OCI-LY3 (cell line): ENCODE results near the gene EDDM13.

Source experiments
- H2AFZ ChIP-seq: fragments of 200-600, 300-600 bp; shearing (Covaris generic); 2 replicates; pipeline ENCODE4 v1.6.0; 2014; ENCODE audit warnings: antibody characterized with exemption, low read depth, low read length
- H3K27ac ChIP-seq: fragments of 200-600, 300-600 bp; sonication (generic); 2 replicates; pipeline ENCODE4 v1.5.1; 2014; ENCODE audit warnings: mild to moderate bottlenecking, low read length, moderate library complexity, mixed read lengths
- H3K27me3 ChIP-seq: fragments of 200-600, 300-600 bp; sonication (generic); 2 replicates; pipeline ENCODE4 v1.6.1; 2014; ENCODE audit warnings: low read depth, low read length, mixed read lengths
- H3K36me3 ChIP-seq: fragments of 200-600, 300-600 bp; sonication (generic); replicated peaks from 2 replicates; pipeline ENCODE3; 2014; ENCODE audit warnings: low read depth, low read length, mixed read lengths
- H3K4me1 ChIP-seq: fragments of 300-600, 200-600 bp; sonication (generic); 2 replicates; pipeline ENCODE4 v1.6.1; 2014; ENCODE audit warnings: low read length, mixed read lengths
- H3K4me2 ChIP-seq: fragments of 200-600, 300-600 bp; sonication (generic); 2 replicates; pipeline ENCODE4 v1.6.1; 2014; ENCODE audit warnings: low read length, mixed read lengths
- H3K4me3 ChIP-seq: fragments of 300-600, 200-600 bp; sonication (generic); 2 replicates; pipeline ENCODE4 v1.5.1; 2014; ENCODE audit warnings: antibody characterized with exemption, mild to moderate bottlenecking, low read length, moderate library complexity
- H3K79me2 ChIP-seq: fragments of 300-600, 200-600 bp; shearing (Covaris generic); 2 replicates; pipeline ENCODE4 v1.6.1; 2014; ENCODE audit warnings: mild to moderate bottlenecking, low read length, mixed read lengths
- H3K9ac ChIP-seq: fragments of 300-600, 200-600 bp; shearing (Covaris generic); 2 replicates; pipeline ENCODE4 v1.6.0; 2014; ENCODE audit warnings: mild to moderate bottlenecking, low read length, moderate library complexity
- H3K9me3 ChIP-seq: fragments of 200-600, 300-600 bp; shearing (Covaris generic); 2 replicates; pipeline ENCODE4 v1.6.1; 2014; ENCODE audit warnings: low read length, mixed read lengths; ENCODE audit not compliant: insufficient read depth
- H4K20me1 ChIP-seq: fragments of 200-600, 300-600 bp; sonication (generic); 2 replicates; pipeline ENCODE4 v1.6.1; 2016; ENCODE audit warnings: low read length, mixed read lengths; ENCODE audit not compliant: insufficient read depth
- CTCF ChIP-seq: fragments of 200-600, 300-600 bp; sonication (generic); IDR thresholded peaks from 2 replicates; pipeline ENCODE4 v1.5.1; 2014; ENCODE audit warnings: antibody characterized with exemption, low read length, low read depth
- EZH2phosphoT487 ChIP-seq: fragments of 200-600 bp; shearing (Covaris generic); IDR thresholded peaks from 2 replicates; pipeline ENCODE4 v1.6.1; 2018; ENCODE audit warnings: antibody characterized with exemption, mixed run types, low read depth

The EDDM13 gene

GRCh38 chr19:56341948-56342347 lies 69.4 kb downstream of the EDDM13 start:
- Histone ChIP-seq H4K20me1 (no peaks in the 10 kb centered on the region), H3K4me2 (no peak overlapping the region), H3K9me3 (peaks cover 19% of the 10 kb centered on the region; the same call in 1 of the 2 replicates), H2AFZ (no peak overlapping the region), H3K4me3 (no peak overlapping the region), H3K27ac (no peak overlapping the region), H3K79me2 (no peaks in the 10 kb centered on the region), H3K36me3 (no peaks in the 10 kb centered on the region), H3K4me1 (no peaks in the 10 kb centered on the region), H3K27me3 (0 out of 2 replicates have a peak, but pooled peaks cover 4% of the 10 kb centered on the region), H3K9ac (no peak overlapping the region)
- TF ChIP-seq CTCF (no peak), EZH2phosphoT487 (no peak)

- Histone ChIP-seq H4K20me1 (no peaks in the 10 kb centered on the region), H2AFZ (no peak overlapping the region), H3K4me2 (no peak overlapping the region), H3K9me3 (peaks cover 9% of the 10 kb centered on the region; the same call in 1 of the 2 replicates), H3K4me1 (no peaks in the 10 kb centered on the region), H3K36me3 (no peaks in the 10 kb centered on the region), H3K79me2 (no peaks in the 10 kb centered on the region), H3K27ac (no peak overlapping the region), H3K9ac (no peak overlapping the region), H3K27me3 (no peaks in the 10 kb centered on the region), H3K4me3 (no peak overlapping the region)
- TF ChIP-seq EZH2phosphoT487, result no peak
- TF ChIP-seq CTCF, result no peak
Measured at GRCh38 chr19:56347163-56347778, 74.7 kb downstream of the EDDM13 start.

GRCh38 chr19:56348289-56348877 lies 75.8 kb downstream of the EDDM13 start:
- no peaks in the 10 kb centered on the region for H3K4me1 ChIP-seq
- peaks cover 2% of the 10 kb centered on the region; the same call in 1 of the 2 replicates for H3K9me3 ChIP-seq
- no peaks in the 10 kb centered on the region for H3K36me3 ChIP-seq
- no peak overlapping the region for H3K4me2 ChIP-seq
- H3K79me2 ChIP-seq, result no peaks in the 10 kb centered on the region
- TF ChIP-seq CTCF (peak; percentile 43), EZH2phosphoT487 (no peak)
- no peak overlapping the region for H3K9ac ChIP-seq
- H4K20me1 ChIP-seq, result no peaks in the 10 kb centered on the region
- H3K27me3 ChIP-seq, result no peaks in the 10 kb centered on the region
- no peak overlapping the region for H3K27ac ChIP-seq
- no peak overlapping the region for H3K4me3 ChIP-seq
- H2AFZ ChIP-seq, result no peak overlapping the region

GRCh38 chr19:56350416-56351045 lies 78.0 kb downstream of the EDDM13 start:
- Histone ChIP-seq H4K20me1 (no peaks in the 10 kb centered on the region), H3K27me3 (no peaks in the 10 kb centered on the region), H3K4me3 (no peak overlapping the region), H3K4me1 (no peaks in the 10 kb centered on the region), H3K9ac (no peak overlapping the region), H2AFZ (no peak overlapping the region), H3K9me3 (no peaks in the 10 kb centered on the region), H3K27ac (no peak overlapping the region), H3K79me2 (no peaks in the 10 kb centered on the region), H3K36me3 (no peaks in the 10 kb centered on the region), H3K4me2 (no peak overlapping the region)
- TF ChIP-seq EZH2phosphoT487, result no peak
- TF ChIP-seq CTCF, result peak; percentile 81
